ENCODE measurements around the gene PRDM1.

PRDM1 gene

DNA sequence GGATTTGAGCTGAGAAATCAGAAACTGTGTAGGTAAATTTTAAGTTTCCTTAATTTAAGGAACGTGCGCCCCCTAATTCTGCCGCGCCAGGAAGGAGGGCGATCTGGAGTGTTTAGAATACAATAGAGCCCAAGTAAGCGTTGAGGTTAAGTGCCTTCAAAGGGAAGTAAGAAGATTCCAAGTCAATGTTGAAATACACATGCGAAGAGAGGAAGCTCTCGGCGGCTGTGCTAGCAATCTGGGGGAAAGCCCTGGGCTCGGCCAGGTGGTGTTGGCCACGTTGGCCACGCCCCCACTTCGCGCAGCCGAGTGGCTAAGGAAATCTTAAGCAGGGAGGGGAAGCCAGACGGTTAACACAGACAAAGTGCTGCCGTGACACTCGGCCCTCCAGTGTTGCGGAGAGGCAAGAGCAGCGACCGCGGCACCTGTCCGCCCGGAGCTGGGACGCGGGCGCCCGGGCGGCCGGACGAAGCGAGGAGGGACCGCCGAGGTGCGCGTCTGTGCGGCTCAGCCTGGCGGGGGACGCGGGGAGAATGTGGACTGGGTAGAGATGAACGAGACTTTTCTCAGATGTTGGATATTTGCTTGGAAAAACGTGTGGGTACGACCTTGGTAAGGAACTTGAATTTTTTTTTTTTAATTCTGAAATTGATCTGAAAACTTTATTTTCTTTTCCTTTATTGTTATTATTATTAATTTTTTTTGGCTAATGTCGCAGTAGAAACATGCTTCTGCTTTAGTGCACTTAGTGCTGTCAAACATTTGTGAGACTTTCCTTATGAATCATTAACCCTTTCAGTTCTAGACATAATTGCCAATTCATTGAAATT lies at the start of gene PRDM1:
TSS of gene PRDM1 (plus strand) at position 353 of the 830 bp plus-strand sequence. CDS start at position 571, 218 bp downstream.
- peak; percentile 41 for DNase-seq

DNA sequence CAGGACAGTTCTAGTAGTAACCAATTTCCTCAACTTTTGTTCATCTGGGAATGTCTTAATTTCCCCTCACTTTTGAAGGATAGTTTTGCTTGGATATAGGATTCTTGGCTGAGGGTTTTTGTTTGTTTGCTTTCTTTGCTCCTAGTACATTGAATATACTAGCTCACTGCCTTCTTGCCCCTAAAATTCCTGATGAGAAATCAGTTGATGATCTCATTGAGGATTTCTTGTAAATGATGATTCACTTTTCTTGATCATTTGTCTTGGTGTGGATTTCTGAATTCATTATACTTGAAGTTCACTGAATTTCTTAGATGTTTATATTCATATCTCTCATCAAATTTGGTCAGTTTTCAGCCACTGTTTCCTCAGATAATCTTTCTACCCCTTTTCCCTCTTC lies 49.1 kb upstream of the PRDM1 start:
- DNase-seq, result peak; percentile 34

DNA sequence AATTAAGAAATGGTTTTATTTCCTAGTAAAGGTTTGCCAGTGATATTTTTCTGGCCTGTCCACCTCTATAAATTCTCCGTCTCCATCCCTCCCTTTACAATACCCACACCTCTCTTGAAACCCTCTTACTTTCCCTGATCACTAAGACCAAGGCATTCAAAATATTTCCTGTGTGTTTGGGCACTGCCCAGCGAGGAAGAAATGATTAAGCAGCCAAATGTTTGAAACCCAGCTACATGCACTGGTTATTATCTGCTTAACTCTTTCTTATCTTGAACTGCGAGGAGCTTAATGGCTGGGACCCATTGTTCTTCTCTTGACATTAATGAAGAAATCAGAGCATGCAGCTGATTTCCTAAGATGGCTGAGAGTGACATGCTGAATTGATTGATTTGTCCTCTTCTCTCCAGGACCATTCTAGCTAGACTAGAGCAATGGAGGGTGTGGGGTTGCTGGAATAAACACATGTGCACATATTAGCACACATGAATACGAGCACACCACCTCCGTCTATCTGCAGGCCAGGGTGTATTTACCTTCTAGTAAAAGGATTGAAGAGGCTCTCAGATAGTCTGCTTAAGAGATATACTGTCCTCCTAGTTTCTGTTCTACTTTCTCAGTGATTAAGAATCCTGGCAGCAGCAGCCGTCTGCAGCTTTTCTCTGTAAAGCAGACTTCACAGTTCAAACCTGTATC lies 46.1 kb upstream of the PRDM1 start:
- DNase-seq, result peak; percentile 64

DNA sequence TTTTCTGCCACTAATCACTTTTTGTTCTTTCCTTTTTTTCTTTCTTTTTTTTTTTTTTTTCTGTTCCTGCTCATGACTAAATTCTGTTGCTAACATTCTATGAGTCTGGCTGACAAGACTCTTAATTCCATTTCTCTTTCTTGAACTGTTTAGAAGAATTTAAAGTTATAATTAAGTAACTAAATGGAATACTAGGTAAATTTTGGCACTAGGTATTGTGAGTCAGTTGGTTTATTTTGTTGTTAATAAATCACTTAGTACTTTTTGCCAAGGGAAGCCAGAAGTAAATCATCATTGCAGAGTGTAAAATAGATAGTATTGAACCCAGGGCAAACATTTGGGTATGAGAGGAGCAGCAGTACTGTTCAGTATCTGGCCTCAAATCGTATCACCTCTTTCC lies 42.0 kb upstream of the PRDM1 start:
- no peak for DNase-seq

GRCh38 chr6:106045077-106045476 lies 41.1 kb upstream of the PRDM1 start:
- DNase-seq, result no peak

DNA sequence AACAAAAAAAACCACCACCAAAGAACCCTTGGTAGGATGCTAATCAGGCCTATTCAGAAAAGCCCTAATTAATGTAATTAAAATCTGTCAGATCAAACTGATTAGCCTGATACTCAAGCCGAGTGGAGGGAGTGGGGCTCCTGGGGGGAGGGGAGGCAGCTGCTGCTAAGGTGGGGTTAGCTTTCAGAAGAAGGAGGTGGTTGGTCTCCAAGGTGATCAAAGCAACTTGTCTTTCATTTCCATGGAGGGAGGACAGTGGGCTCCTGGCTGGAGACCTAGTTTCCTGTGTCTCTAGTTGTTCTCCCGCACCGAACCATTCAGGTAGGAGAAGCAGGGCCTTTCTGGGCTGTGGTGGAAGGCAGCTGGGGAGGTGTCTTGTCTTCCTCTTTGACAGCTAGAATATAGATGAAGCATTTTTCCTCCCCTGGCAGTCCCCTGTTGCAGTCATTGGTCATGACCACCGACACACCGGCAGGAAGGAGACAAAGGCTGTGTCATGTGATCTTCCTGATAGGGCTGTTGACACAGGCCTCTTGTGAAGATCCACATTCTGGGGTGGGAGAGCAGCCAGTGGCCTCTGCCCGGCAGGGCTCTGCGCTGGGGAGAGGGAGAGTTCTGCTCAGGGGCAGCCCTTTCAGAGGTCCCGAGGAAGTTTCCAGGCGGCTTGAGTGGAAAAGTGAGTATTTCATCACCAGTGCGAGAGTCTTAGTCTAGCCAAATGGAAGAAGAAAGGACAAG lies 39.9 kb upstream of the PRDM1 start:
- no peak for DNase-seq

- no peak for DNase-seq
Measured at GRCh38 chr6:106046854-106047200, 39.3 kb upstream of the PRDM1 start.

- DNase-seq, result no peak
Measured at GRCh38 chr6:106048336-106048735, 37.8 kb upstream of the PRDM1 start.

DNA sequence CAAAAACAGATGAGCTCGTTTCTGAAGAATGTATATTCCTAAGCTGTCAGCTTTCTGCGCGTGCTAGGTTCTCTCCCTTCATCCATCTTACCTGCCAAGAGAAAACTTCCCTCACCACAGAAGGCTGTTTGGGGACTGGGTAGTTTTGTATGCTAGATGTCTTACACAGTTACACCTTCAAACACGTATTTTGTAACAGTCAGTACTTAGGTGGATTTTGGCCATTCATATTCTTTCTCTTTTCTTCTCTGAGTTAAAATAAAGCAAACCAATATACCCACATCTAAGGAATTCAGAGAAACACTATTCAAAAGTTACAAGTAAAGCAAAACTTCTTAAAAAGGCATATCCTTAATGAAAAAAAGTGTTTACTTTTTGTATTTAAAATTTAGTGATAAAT lies 35.6 kb upstream of the PRDM1 start:
- peak; percentile 29 for DNase-seq

DNA sequence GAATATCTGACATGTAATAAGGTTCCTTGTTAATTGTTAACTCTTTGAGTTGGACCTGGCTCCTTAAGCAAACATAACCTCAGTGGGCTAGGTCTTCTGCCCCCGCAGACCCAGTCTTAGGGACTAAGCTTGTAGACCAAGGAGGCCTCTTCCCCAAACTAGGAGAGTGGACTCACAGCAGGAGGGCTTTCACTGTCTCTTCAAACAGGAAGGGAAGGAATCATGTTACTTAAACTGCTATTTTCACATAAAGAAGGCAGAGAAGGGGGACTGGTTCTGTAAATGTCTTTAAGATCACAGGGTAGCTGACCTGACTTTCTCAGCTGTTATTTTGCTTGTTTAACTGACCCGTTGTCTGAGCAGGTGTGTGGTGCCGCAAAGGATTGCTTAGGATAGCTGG lies 34.9 kb upstream of the PRDM1 start:
- no peak for DNase-seq

DNA sequence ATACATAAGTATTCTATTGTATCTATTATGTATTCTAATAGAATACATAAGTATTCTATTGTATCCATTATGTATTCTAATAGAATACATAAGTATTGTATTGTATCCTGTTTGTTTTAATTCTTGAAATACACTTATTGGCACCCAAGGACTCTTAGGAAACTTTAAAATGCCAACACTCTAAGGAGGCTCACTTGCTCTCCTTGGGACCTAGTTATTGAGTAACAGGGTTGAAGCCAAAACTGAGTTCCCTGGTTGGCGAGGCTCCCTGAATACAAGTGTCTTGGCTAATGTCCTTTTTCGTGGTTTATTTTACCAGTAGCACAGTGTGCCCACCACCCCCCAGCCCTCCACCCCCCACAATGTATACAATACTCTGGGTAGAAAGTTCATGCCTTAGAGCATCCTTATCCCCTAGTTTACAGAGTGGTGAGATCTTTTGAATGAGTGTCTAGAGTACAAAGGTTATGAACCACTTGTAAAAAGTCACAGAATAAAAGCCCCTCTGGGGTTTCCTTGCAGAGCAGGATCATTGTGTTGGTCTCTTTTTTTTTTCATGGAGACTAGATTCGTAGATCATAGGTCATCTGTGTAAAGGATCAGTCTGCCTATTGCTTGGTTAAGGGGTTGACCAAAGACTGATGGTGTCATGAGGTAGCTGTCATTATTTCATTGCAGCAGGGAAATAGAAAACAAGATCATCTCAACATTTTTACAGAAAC lies 32.5 kb upstream of the PRDM1 start:
- no peak for DNase-seq

DNA sequence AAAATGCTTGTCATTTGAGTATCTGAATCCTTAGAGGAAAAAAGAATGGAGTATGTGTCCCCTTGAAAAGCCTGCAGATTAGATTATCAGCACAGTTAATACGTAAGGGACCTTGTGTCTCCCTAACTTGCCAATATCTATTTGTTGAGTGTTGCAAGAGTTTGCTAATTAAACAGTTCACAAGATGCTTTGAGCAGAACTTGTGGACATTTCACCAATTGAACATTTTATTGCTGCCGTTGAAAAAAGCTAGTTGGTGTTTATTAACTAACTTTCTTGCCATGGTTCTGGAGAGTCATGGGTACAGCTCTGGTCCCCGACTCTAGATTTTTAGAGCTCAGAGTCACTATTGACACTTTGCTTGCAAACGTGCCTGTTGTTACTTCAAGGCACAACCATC lies 30.6 kb upstream of the PRDM1 start:
- no peak for DNase-seq

DNA sequence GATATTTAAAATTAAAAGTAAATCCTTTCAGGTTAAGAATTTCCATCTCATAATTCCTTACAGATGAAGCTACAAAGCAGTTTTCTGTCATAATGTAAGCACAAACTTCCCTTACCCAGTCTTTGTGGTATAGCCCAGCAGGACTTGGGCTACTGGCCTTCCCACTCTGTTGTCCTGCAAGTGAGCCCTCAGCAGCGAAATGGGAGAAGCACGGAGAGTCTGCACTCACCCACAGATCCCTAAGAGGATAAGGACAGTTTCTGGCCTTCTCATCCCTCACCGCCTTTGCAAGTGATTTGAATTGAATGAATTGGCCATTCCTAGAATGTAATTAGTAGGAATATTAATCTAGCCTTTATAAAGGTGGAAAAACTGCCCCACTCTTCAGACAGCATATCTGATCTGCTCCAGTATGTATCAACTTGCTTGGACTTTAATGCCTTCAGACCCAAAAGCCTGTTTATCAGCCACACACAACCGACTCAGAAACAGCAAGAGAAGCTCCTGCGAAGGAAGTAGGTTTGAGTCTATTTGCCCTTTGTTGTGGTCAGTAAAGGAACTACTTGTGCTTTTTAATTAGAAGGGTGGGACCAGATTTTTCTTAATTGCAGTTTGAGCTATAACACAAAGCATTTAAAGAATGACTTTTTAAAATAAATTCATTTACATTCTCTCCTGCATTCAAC lies 29.9 kb upstream of the PRDM1 start:
- no peak for DNase-seq

DNA sequence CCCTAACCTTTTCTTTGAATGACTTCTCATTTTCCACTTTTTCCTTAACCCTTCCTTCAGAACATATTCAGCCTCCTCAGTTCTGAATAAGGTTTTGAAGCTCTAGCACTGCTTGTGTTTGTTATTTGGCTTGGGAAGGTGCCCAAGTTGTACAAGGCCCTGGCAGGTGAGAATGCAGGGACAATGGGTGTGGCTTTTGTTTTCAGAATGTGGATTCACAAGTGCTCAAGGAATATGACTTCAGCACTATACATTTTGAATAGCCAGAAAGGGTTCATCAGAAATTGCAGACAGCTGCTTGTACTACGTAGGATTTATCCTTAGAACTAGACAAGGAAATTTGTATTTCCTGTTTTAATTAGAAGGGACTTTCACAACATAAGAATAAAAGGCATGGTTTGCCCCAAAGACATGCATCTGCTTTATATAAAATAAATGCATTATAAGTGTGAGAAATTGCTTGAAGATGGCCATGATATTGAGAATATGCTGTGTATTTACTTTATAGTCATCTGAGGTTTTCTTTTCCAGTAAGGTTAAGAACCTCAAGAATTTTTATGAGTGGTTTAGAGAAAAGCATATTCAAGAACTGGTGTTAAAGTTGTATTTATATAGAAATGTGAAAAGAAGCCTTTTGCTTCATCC lies 29.3 kb upstream of the PRDM1 start:
- DNase-seq, result no peak

DNA sequence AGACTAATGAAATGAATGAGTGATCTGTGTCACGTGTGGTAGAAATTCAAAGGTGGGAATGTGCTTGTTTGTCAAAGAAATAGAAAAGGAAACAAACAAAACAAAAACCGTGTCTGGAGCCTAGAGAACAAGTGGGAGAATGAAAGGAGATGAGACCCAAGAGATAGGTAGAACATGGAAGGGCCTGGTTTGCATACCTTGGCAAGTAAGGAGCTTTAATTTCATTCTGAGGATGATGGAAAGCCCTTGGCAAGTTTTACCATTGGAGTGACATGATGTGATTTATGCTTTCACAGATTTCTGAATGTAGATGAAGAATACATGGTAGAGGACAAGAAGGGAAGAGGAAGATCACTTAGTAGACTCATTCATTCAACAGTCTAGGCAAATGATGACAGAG lies 26.8 kb upstream of the PRDM1 start:
- DNase-seq, result no peak

- no peak for DNase-seq
Measured at GRCh38 chr6:106060167-106060566, 26.0 kb upstream of the PRDM1 start.

DNA sequence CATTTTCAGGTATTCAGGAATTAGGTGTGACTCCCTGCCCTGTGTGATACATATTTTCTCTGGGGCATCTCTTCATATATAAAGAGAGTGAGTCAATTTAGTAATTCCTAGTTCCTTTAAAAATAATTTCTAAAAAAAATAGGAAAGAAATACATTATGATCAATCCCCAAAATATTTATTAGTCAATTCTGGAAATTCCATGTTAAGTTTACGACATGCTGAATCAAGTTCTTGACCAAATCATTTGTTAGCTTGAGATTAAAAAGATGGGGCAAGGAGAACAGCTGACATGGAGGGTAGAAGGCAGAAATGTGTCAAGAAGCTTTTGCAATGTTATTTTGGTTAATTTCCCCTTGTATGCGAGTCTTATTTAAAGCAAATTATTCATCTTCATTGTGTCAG lies 22.7 kb upstream of the PRDM1 start:
- no peak for DNase-seq

GRCh38 chr6:106064142-106064541 lies 22.0 kb upstream of the PRDM1 start:
- no peak for DNase-seq

GRCh38 chr6:106064756-106065155 lies 21.4 kb upstream of the PRDM1 start:
- no peak for DNase-seq

DNA sequence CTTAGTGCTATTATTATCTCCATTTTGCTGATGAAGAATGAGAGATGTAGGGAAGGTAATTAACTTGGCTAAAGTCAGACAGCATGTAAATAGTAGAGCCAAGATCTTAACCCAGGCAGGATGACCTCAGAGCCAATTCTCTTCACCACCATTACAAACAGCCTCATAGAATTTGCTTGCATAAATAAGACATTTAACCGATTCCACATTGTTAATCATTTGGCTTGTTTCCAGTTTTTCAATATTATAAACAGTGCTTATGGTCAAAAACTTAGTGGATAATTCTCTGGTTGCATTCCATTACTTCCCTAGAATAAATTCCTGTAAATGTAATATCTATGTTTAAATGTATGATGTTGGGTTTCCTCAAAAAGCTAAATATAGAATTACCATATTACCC lies 19.1 kb upstream of the PRDM1 start:
- DNase-seq, result no peak

DNA sequence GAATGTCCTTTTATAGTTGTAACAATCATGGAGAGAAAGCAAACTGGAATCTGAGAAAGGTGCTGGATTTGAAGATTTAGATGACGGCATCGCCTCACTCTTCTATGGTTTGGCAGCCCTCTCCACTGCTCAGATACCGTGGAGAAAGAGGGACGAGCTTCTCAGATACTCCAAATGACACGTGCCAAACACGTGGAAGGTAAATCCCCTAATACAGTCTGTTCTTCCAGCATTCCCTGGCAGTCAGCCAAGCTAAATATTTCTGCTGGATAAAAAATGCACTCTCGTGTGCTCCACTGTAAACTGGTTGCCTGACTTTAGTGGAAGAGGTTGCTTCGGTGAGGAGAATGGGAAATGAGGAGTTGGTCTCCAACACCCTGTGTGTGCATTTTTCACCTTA lies 16.7 kb upstream of the PRDM1 start:
- peak; percentile 91 for DNase-seq

- DNase-seq, result no peak
Measured at GRCh38 chr6:106070636-106071035, 15.5 kb upstream of the PRDM1 start.
